Activated naive CD4-positive, alpha-beta T cell treated with anti-CD3 and anti-CD28 coated beads for 36 hours (primary cell): ENCODE measurements around the gene ABHD2. TPM values are rescaled to one million over a fixed set of nuclear protein-coding genes. Genes with fewer than 3 reads are reported as not detected.
"Not testable (repeated sequence)": the region's sequence is repeated elsewhere in the genome, so short reads cannot be mapped to it uniquely, and the experiment has no call there.

Source experiments
- CTCF ChIA-PET: fragments of 350-600 bp; sonication (Branson Sonifier 250); formaldehyde crosslinking; loops from one replicate; lab custom pipeline; 2021; ENCODE audit warnings: antibody characterized with exemption; lab: Charles Lee
- DNase-seq: peaks from one replicate; pipeline ENCODE4 v3.0.0-alpha.2; 2020
- H3K27ac Mint-ChIP-seq: one replicate; pipeline ENCODE4 v1.8.0; 2021; ENCODE audit warnings: mild to moderate bottlenecking, mixed read lengths
- H3K27me3 Mint-ChIP-seq: one replicate; pipeline ENCODE4 v1.8.0; 2021; ENCODE audit warnings: low read depth, mixed read lengths
- H3K36me3 Mint-ChIP-seq: one replicate; pipeline ENCODE4 v1.8.0; 2021; ENCODE audit warnings: low read depth, mixed read lengths
- H3K4me1 Mint-ChIP-seq: one replicate; pipeline ENCODE4 v1.8.0; 2021; ENCODE audit warnings: low read depth, mixed read lengths
- H3K4me3 Mint-ChIP-seq: one replicate; pipeline ENCODE4 v1.8.0; 2021; ENCODE audit warnings: mild to moderate bottlenecking, moderate library complexity, mixed read lengths
- H3K9me3 Mint-ChIP-seq: one replicate; pipeline ENCODE4 v1.8.0; 2021; ENCODE audit warnings: mixed read lengths
- intact Hi-C: fragments of 100-400 bp; cut with micrococcal nuclease; formaldehyde crosslinking; loops from one replicate; pipeline ENCODE4 v1.15.1; 2023
- total RNA-seq, 2 experiments: library from RNA; stranded (reverse); gene quantifications; one replicate each; pipeline ENCODE4 v1.2.3, GENCODE V29; 2021

Gene ABHD2
- total RNA-seq, 2 experiments from 2014 or later, result 57.2 to 64.9 TPM

- Mint-ChIP-seq H3K36me3 (peaks cover 25% of the 10 kb centered on the region), H3K27ac (no peak overlapping the region), H3K4me3 (no peak overlapping the region), H3K4me1 (peaks cover 15% of the 10 kb centered on the region), H3K9me3 (no peaks in the 10 kb centered on the region), H3K27me3 (no peaks in the 10 kb centered on the region)
- CTCF ChIA-PET, result no interaction called here
- no peak for DNase-seq
- intact Hi-C loops, result no loop called here
Measured at GRCh38 chr15:89115547-89115946, 27.3 kb downstream of the ABHD2 start.

GRCh38 chr15:89116404-89116803, 28.1 kb downstream of the ABHD2 start:
- Mint-ChIP-seq H3K27me3 (no peaks in the 10 kb centered on the region), H3K4me1 (peaks cover 14% of the 10 kb centered on the region), H3K4me3 (no peak overlapping the region), H3K9me3 (no peaks in the 10 kb centered on the region), H3K27ac (no peak overlapping the region), H3K36me3 (peaks cover 25% of the 10 kb centered on the region)
- DNase-seq, result no peak
- intact Hi-C loops, result no loop called here
- CTCF ChIA-PET, result no interaction called here

DNA sequence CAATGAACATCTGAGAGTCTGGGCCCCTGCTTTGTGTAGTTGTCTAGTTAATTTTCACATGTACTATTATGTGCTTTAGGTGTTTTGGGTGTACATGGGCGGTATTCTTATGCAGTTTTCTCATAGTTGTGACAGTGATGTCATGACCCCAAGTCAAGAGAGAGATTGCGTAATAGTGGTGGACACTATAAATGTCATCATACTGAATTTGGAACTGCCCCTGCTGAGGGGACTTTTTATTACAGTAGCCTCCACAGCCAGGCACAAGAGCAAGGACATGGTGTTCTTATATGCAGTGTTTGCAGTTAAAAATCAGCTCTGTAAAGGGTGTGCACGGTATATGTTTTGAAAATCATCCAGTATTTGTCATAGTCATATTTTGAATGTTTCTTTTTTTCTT, 29.5 kb downstream of the ABHD2 start:
- H3K27ac Mint-ChIP-seq, result no peak overlapping the region
- H3K4me1 Mint-ChIP-seq, result peaks cover 7% of the 10 kb centered on the region
- intact Hi-C loops, result no loop called here
- H3K9me3 Mint-ChIP-seq, result no peaks in the 10 kb centered on the region
- H3K36me3 Mint-ChIP-seq, result peaks cover 28% of the 10 kb centered on the region
- CTCF ChIA-PET, result interaction anchor here (0.6 to 1.8 kb wide), 4 partner anchors 11 to 60 kb away, joined by 3 to 6 read pairs (median 4); no protein-coding TSS in a partner anchor
- DNase-seq, result no peak
- H3K4me3 Mint-ChIP-seq, result no peak overlapping the region
- no peaks in the 10 kb centered on the region for H3K27me3 Mint-ChIP-seq

DNA sequence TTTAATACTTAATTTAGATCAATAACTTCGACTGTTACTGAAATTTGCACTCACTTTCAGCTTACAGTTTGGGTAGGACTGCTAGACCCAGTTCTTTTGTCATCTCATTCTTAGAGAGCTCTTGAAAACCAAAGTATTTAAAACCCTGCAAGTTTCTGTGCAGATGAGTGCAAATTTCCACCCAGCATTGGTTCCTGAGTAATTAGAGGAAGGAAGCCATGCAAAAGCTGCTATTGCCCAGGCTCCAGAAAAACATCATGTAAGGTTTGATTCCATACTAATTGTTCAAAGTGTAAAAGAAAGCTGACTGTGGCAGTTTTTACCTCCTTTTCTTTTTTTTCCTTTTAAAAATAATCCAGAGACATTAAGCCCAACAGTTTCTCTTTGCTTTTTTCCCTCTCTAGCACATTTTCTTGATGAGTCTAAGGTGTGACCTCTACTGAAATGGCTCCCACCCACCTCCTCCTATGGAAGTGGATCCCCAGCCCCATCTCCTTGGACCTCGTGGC, 30.3 kb downstream of the ABHD2 start:
- peaks cover 3% of the 10 kb centered on the region for H3K4me1 Mint-ChIP-seq
- CTCF ChIA-PET, result interaction anchor here (0.6 to 1.8 kb wide), 4 partner anchors 10 to 58 kb away, joined by 3 to 6 read pairs (median 4); no protein-coding TSS in a partner anchor
- no peak for DNase-seq
- intact Hi-C loops, result no loop called here
- H3K27me3 Mint-ChIP-seq, result no peaks in the 10 kb centered on the region
- H3K4me3 Mint-ChIP-seq, result no peak overlapping the region
- H3K36me3 Mint-ChIP-seq, result peaks cover 29% of the 10 kb centered on the region
- no peaks in the 10 kb centered on the region for H3K9me3 Mint-ChIP-seq
- no peak overlapping the region for H3K27ac Mint-ChIP-seq

GRCh38 chr15:89119489-89120478, 31.5 kb downstream of the ABHD2 start:
- H3K36me3 Mint-ChIP-seq, result peaks cover 26% of the 10 kb centered on the region
- CTCF ChIA-PET, result interaction anchor here (0.7 to 1.8 kb wide), 6 partner anchors 9 to 62 kb away, joined by 3 to 9 read pairs (median 4); no protein-coding TSS in a partner anchor
- intact Hi-C loops, result no loop called here
- H3K27me3 Mint-ChIP-seq, result no peaks in the 10 kb centered on the region
- no peaks in the 10 kb centered on the region for H3K9me3 Mint-ChIP-seq
- no peak overlapping the region for H3K27ac Mint-ChIP-seq
- no peak for DNase-seq
- peaks cover 2% of the 10 kb centered on the region for H3K4me1 Mint-ChIP-seq
- no peak overlapping the region for H3K4me3 Mint-ChIP-seq

DNA sequence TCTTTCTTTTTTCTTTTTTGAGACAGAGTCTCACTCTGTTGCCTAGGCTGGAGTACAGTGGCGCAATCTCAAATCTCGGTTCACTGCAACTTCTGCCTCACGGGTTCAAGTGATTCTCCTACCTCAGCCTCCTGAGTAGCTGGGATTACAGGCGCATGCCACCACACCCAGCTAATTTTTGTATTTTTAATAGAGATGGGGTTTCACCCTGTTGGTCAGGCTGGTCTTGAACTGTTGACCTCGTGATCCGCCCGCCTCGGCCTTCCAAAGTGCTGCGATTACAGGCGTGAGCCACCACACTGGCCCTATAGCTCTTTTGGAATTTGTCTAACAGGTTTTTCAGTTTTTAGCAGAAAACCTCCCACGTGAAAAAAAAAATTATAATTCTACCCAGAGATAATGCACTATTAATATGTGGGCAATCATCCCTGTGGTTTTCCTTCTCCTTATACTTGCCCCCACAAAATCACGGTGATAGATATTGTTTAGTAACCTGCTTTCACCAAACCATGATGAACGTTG, 32.3 kb downstream of the ABHD2 start:
- CTCF ChIA-PET, result interaction anchor here (0.7 to 1.6 kb wide), 5 partner anchors 9 to 63 kb away, joined by 3 to 9 read pairs (median 4); no protein-coding TSS in a partner anchor
- DNase-seq, H3K27ac Mint-ChIP-seq, H3K27me3 Mint-ChIP-seq, intact Hi-C loops, H3K9me3 Mint-ChIP-seq, H3K4me1 Mint-ChIP-seq, H3K4me3 Mint-ChIP-seq: not testable (repeated sequence)
- peaks cover 25% of the 10 kb centered on the region for H3K36me3 Mint-ChIP-seq

GRCh38 chr15:89121414-89121813, 33.2 kb downstream of the ABHD2 start:
- DNase-seq, result no peak
- Mint-ChIP-seq H3K4me3 (no peak overlapping the region), H3K27ac (no peak overlapping the region), H3K9me3 (no peaks in the 10 kb centered on the region), H3K4me1 (peaks cover 8% of the 10 kb centered on the region), H3K27me3 (no peaks in the 10 kb centered on the region), H3K36me3 (peaks cover 30% of the 10 kb centered on the region)
- intact Hi-C loops, result no loop called here
- CTCF ChIA-PET, result interaction anchor here (0.8 to 1.6 kb wide), 2 partner anchors 8 to 64 kb away, joined by 3 to 9 read pairs; no protein-coding TSS in a partner anchor

GRCh38 chr15:89122505-89123180, 34.4 kb downstream of the ABHD2 start:
- CTCF ChIA-PET, result no interaction called here
- H3K27me3 Mint-ChIP-seq, result no peaks in the 10 kb centered on the region
- peaks cover 12% of the 10 kb centered on the region for H3K4me1 Mint-ChIP-seq
- intact Hi-C loops, result no loop called here
- H3K9me3 Mint-ChIP-seq, result no peaks in the 10 kb centered on the region
- DNase-seq, result no peak
- H3K27ac Mint-ChIP-seq, result no peak overlapping the region
- H3K4me3 Mint-ChIP-seq, result no peak overlapping the region
- peaks cover 21% of the 10 kb centered on the region for H3K36me3 Mint-ChIP-seq

DNA sequence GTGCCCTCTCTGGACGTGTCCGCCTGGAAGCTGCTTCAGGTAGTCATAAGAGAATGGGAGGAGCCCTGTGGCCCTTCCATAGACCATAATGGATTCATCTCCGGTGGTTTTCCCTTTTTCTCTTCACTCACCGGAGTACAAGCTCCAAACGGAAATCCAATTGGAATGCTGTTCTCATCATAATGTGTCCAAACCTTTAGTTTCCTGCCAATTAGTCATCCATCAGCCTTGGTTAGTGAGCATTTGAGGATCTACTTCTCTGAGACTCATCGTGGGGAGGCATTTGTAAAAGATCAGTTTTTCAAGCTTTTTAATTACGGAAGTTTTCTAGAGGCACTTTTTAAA, 34.9 kb downstream of the ABHD2 start:
- intact Hi-C loops, result no loop called here
- CTCF ChIA-PET, result interaction anchor here (1.1 to 1.5 kb wide), 2 partner anchors 32 to 45 kb away, joined by 3 to 4 read pairs; no protein-coding TSS in a partner anchor
- peaks cover 19% of the 10 kb centered on the region for H3K36me3 Mint-ChIP-seq
- H3K4me1 Mint-ChIP-seq, result peaks cover 12% of the 10 kb centered on the region
- H3K9me3 Mint-ChIP-seq, result no peaks in the 10 kb centered on the region
- H3K27me3 Mint-ChIP-seq, result no peaks in the 10 kb centered on the region
- no peak for DNase-seq
- H3K4me3 Mint-ChIP-seq, result no peak overlapping the region
- no peak overlapping the region for H3K27ac Mint-ChIP-seq

DNA sequence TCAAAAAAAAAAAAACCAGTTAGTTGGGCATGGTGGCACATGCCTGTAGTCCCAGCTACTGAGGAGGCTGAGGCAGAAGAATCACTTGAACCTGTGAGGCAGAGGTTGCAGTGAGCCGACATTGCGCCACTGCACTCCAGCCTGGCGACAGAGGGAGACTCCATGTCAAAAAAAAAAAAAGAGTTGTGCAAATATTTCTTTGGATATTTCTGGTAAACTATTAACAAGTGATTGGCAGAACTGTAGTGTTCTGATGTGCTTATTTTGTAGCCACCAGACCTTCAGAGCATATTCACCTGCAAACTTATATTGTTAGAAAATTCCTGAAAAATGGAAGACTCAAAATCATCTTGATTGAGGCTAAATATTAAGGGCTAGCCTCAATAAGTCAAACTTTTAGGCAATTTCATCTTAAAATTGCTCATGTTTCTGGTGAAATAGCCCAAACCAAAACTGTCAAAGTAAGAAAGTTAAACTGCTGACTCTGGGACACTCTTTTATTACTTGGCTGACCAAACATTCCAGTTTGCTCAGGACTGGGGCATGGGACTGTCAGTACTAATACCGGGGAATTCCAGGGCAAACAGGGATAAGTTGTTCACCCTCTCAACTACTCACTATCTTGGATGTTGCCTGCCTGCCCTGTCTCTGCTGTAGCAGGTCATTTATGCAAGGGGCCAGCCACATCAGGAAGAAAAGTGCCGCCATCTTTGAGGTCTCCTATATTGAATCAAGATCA, 37.0 kb downstream of the ABHD2 start:
- H3K9me3 Mint-ChIP-seq, result no peaks in the 10 kb centered on the region
- DNase-seq, result no peak
- CTCF ChIA-PET, result interaction anchor here (1.4 to 9.3 kb wide), 3 partner anchors 36 to 67 kb away, joined by 3 to 118 read pairs (median 7); partner anchors contain the start of gene ABHD2
- H3K4me1 Mint-ChIP-seq, result peaks cover 12% of the 10 kb centered on the region
- H3K27me3 Mint-ChIP-seq, result no peaks in the 10 kb centered on the region
- H3K27ac Mint-ChIP-seq, result no peak overlapping the region
- intact Hi-C loops, result loop anchor here (5.0 kb wide), 1 partner anchor 117 kb away; the partner anchor contains the start of gene FANCI
- H3K4me3 Mint-ChIP-seq, result no peak overlapping the region
- H3K36me3 Mint-ChIP-seq, result peaks cover 18% of the 10 kb centered on the region

DNA sequence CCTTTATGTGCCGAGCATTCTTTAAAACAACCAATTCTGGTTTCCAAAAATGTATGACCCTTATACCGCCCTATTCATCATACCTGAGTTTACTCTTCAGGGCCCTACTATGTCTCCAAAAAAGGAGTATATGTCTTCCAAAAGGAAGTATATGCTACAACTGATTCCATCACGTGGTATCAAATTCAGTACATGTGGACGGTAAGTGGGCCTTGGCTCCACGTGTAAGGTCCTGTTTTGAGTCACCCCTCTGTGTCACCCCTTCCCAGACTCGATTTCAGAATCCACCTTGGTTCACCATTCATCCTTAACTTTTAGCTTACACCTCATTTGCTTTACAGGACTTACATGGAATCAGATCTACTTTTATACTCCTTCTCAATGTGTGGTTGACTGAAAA, 37.8 kb downstream of the ABHD2 start:
- H3K4me3 Mint-ChIP-seq, result no peak overlapping the region
- H3K27ac Mint-ChIP-seq, result no peak overlapping the region
- intact Hi-C loops, result loop anchor here (5.0 kb wide), 1 partner anchor 116 kb away; the partner anchor contains the start of gene FANCI

More for the DNA sequence above, 37.8 kb downstream of the ABHD2 start:
- CTCF ChIA-PET, result interaction anchor here (0.5 to 9.3 kb wide), 7 partner anchors 17 to 75 kb away, joined by 3 to 118 read pairs (median 5); partner anchors contain the start of gene ABHD2
- Mint-ChIP-seq H3K9me3 (no peaks in the 10 kb centered on the region), H3K27me3 (no peaks in the 10 kb centered on the region), H3K36me3 (peaks cover 20% of the 10 kb centered on the region), H3K4me1 (peaks cover 12% of the 10 kb centered on the region)
- no peak for DNase-seq
